ENCODE data around the gene ITIH5.

The ITIH5 gene

DNA sequence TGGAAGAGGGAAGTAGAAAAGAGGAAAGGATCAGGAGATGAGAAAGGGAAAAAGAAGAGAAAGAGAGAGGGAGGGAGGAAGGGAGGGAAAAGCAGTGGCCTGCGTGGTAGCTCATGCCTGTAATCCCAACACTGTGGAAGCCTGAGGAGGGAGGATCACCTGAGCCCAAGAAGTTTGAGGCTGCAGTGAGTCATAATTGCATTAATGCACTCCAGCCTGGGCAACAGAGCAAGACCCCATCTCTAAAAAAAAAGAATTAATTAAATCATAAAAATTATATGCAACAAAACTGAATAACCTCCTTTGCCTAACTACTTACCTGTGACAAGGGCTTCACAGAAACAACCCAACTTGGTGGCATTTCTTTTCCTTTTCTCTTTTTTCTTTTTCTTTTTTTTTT, 148.1 kb downstream of the ITIH5 start:
- no peak for DNase-seq (ENCODE audit: low spot score)

DNA sequence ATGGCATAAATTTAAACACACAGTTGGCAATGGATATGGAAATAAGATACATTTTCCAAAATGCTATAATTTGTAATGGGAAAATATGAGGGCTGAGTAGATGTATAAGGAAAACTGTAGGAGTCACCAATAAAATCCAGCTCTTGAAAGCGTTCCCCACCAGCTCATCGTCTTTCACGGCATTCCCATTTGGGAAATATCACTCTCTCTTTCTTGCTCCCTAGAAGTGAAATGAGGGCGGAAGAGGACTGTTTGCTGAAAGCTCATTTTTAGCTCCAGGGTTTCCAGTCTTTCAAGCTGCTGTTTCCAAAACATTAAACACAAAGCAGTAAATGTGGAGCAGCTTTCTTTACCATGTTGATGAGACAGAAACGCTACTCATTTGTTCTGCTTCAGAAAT, 151.3 kb downstream of the ITIH5 start:
- DNase-seq (ENCODE audit: low spot score) = no peak

GRCh38 chr10:7513936-7514335, 152.8 kb downstream of the ITIH5 start:
- no peak for DNase-seq (ENCODE audit: low spot score)

DNA sequence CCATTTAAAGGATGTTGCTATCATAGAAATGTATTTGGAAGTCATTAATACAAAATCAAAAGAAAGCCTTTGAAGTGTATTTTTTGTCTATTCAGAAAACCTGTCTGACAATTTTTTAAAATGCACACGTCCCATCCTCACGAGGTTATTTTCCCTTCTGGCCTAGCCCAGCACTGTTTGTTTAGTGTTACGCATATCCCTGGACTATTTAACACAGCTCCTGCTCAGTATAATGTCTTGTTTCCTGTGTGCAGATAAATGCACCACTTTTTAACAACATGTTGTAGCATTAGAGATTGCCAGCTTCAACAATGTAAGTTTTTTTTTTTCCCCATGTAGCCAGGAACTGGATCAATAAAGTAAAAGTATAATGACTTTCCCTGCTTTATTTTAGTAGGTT, 153.3 kb downstream of the ITIH5 start:
- DNase-seq (ENCODE audit: low spot score) = no peak

GRCh38 chr10:7512487-7512886, 154.3 kb downstream of the ITIH5 start:
- no peak for DNase-seq (ENCODE audit: low spot score)

GRCh38 chr10:7511612-7512011, 155.2 kb downstream of the ITIH5 start:
- DNase-seq (ENCODE audit: low spot score) = no peak

Measured in AG08396 (cell line).